HEK293 (cell line): ENCODE results near the gene METAP1D.

Experiments
- AEBP2 ChIP-seq: fragments of 450-650 bp; formaldehyde crosslinking; IDR thresholded peaks from 2 replicates; pipeline ENCODE4 v1.5.1; 2016; ENCODE audit warnings: missing biosample characterization, missing genetic modification characterization, borderline replicate concordance
- EGR2 ChIP-seq: fragments of 450-650 bp; formaldehyde crosslinking; IDR thresholded peaks from 2 replicates; pipeline ENCODE4 v1.5.1; 2016; ENCODE audit warnings: low read depth, missing biosample characterization, missing genetic modification characterization
- GLIS1 ChIP-seq: fragments of 450-650 bp; formaldehyde crosslinking; IDR thresholded peaks from 2 replicates; pipeline ENCODE4 v1.5.1; 2016; ENCODE audit warnings: missing biosample characterization, missing genetic modification characterization
- HIC1 ChIP-seq: fragments of 450-650 bp; formaldehyde crosslinking; IDR thresholded peaks from 2 replicates; pipeline ENCODE4 v1.5.1; 2016; ENCODE audit warnings: missing biosample characterization, missing genetic modification characterization
- KLF1 ChIP-seq: fragments of 450-650 bp; formaldehyde crosslinking; IDR thresholded peaks from 2 replicates; pipeline ENCODE4 v1.5.1; 2016; ENCODE audit warnings: missing biosample characterization, missing genetic modification characterization
- KLF10 ChIP-seq: fragments of 450-650 bp; IDR thresholded peaks from 2 replicates; pipeline ENCODE4 v1.5.1; 2018; ENCODE audit warnings: missing biosample characterization, mild to moderate bottlenecking, missing genetic modification characterization
- REPIN1 ChIP-seq: fragments of 450-650 bp; formaldehyde crosslinking; IDR thresholded peaks from 2 replicates; pipeline ENCODE4 v1.5.1; 2017; ENCODE audit warnings: missing biosample characterization, missing genetic modification characterization, low read depth
- SETDB1 ChIP-seq: IDR thresholded peaks from one replicate; pipeline ENCODE4 v1.6.1; 2017; ENCODE audit warnings: mild to moderate bottlenecking, low read length, moderate library complexity, mixed read lengths; ENCODE audit not compliant: insufficient read length
- TCF7L2 ChIP-seq: IDR thresholded peaks from 2 replicates; pipeline ENCODE4 v1.6.1; 2011; ENCODE audit warnings: low read depth, mild to moderate bottlenecking, inconsistent platforms, low read length, moderate library complexity, borderline replicate concordance
- WT1 ChIP-seq: fragments of 450-650 bp; formaldehyde crosslinking; IDR thresholded peaks from 2 replicates; pipeline ENCODE4 v1.5.1; 2016; ENCODE audit warnings: missing biosample characterization, missing genetic modification characterization
- ZBTB20 ChIP-seq: fragments of 450-650 bp; formaldehyde crosslinking; IDR thresholded peaks from 2 replicates; pipeline ENCODE4 v1.5.1; 2016; ENCODE audit warnings: missing biosample characterization, missing genetic modification characterization
- ZBTB7A ChIP-seq: fragments of 450-650 bp; formaldehyde crosslinking; IDR thresholded peaks from 2 replicates; pipeline ENCODE4 v1.5.1; 2016; ENCODE audit warnings: low read depth, missing biosample characterization, missing genetic modification characterization
- ZBTB8A ChIP-seq: fragments of 450-650 bp; formaldehyde crosslinking; IDR thresholded peaks from 2 replicates; pipeline ENCODE4 v1.5.1; 2016; ENCODE audit warnings: missing biosample characterization, missing genetic modification characterization
- ZFP69B ChIP-seq: fragments of 450-650 bp; formaldehyde crosslinking; IDR thresholded peaks from 2 replicates; pipeline ENCODE4 v1.5.1; 2016; ENCODE audit warnings: missing biosample characterization, missing genetic modification characterization
- ZNF133 ChIP-seq: fragments of 450-650 bp; formaldehyde crosslinking; IDR thresholded peaks from 2 replicates; pipeline ENCODE4 v1.5.1; 2016; ENCODE audit warnings: missing biosample characterization, missing genetic modification characterization
- ZNF155 ChIP-seq: fragments of 450-650 bp; formaldehyde crosslinking; IDR thresholded peaks from 2 replicates; pipeline ENCODE4 v1.5.1; 2016; ENCODE audit warnings: missing biosample characterization, missing genetic modification characterization
- ZNF221 ChIP-seq: fragments of 450-650 bp; formaldehyde crosslinking; IDR thresholded peaks from 2 replicates; pipeline ENCODE4 v1.5.1; 2017; ENCODE audit warnings: missing biosample characterization, missing genetic modification characterization, borderline replicate concordance
- ZNF335 ChIP-seq: fragments of 450-650 bp; formaldehyde crosslinking; conservative IDR thresholded peaks from 2 replicates; pipeline ENCODE4 v1.5.1; 2016; ENCODE audit warnings: missing biosample characterization, missing genetic modification characterization
- ZNF366 ChIP-seq: fragments of 450-650 bp; formaldehyde crosslinking; conservative IDR thresholded peaks from 2 replicates; pipeline ENCODE4 v1.5.1; 2016; ENCODE audit warnings: missing biosample characterization, missing genetic modification characterization
- ZNF488 ChIP-seq: fragments of 450-650 bp; formaldehyde crosslinking; IDR thresholded peaks from 2 replicates; pipeline ENCODE4 v1.5.1; 2016; ENCODE audit warnings: missing biosample characterization, missing genetic modification characterization
- ZNF513 ChIP-seq: fragments of 450-650 bp; IDR thresholded peaks from 2 replicates; pipeline ENCODE4 v1.5.1; 2018; ENCODE audit warnings: missing biosample characterization, missing genetic modification characterization
- ZNF530 ChIP-seq: fragments of 450-650 bp; formaldehyde crosslinking; IDR thresholded peaks from 2 replicates; pipeline ENCODE4 v1.5.1; 2016; ENCODE audit warnings: low read depth, missing biosample characterization, missing genetic modification characterization
- ZNF560 ChIP-seq: fragments of 450-650 bp; formaldehyde crosslinking; IDR thresholded peaks from 2 replicates; pipeline ENCODE4 v1.5.1; 2017; ENCODE audit warnings: missing biosample characterization, missing genetic modification characterization, borderline replicate concordance
- ZNF571 ChIP-seq: fragments of 450-650 bp; formaldehyde crosslinking; IDR thresholded peaks from 2 replicates; pipeline ENCODE4 v1.5.0; 2017; ENCODE audit warnings: missing biosample characterization, missing genetic modification characterization
- ZNF600 ChIP-seq: fragments of 450-650 bp; formaldehyde crosslinking; IDR thresholded peaks from 2 replicates; pipeline ENCODE4 v1.5.1; 2016; ENCODE audit warnings: missing biosample characterization, missing genetic modification characterization
- ZNF623 ChIP-seq: fragments of 450-650 bp; formaldehyde crosslinking; IDR thresholded peaks from 2 replicates; pipeline ENCODE4 v1.5.1; 2016; ENCODE audit warnings: missing biosample characterization, missing genetic modification characterization
- ZNF626 ChIP-seq: fragments of 450-650 bp; sonication (Bioruptor Pico); formaldehyde crosslinking; IDR thresholded peaks from 2 replicates; pipeline ENCODE4 v1.5.1; 2018; ENCODE audit warnings: missing biosample characterization, missing genetic modification characterization, inconsistent platforms
- ZNF677 ChIP-seq: fragments of 450-650 bp; IDR thresholded peaks from 2 replicates; pipeline ENCODE4 v1.5.0; 2018; ENCODE audit warnings: missing biosample characterization, mild to moderate bottlenecking, missing genetic modification characterization, moderate library complexity
- ZNF692 ChIP-seq: fragments of 450-650 bp; formaldehyde crosslinking; IDR thresholded peaks from 2 replicates; pipeline ENCODE4 v1.5.1; 2016; ENCODE audit warnings: missing biosample characterization, missing genetic modification characterization
- ZSCAN5A ChIP-seq: fragments of 450-650 bp; formaldehyde crosslinking; IDR thresholded peaks from 2 replicates; pipeline ENCODE4 v1.5.1; 2016; ENCODE audit warnings: missing biosample characterization, missing genetic modification characterization

Gene METAP1D

GRCh38 chr2:172096626-172097547 is 97.1 kb downstream of the METAP1D start (continued):
- no peak for TF ChIP-seq ZNF221 (tag by site-specific recombination)
- peak; percentile 86 for TF ChIP-seq ZNF335 (tag by site-specific recombination)
- no peak for TF ChIP-seq AEBP2
- TF ChIP-seq ZNF366 (tag by site-specific recombination), result peak; percentile 80
- TF ChIP-seq ZNF600 (tag by site-specific recombination), result peak; percentile 83
- peak; percentile 92 for TF ChIP-seq ZBTB20
- no peak for TF ChIP-seq ZNF133 (tag by site-specific recombination)
- TF ChIP-seq ZNF513 (tag by site-specific recombination), result 0 out of 2 replicates have a peak, but pooled peaks have one; percentile 37
- TF ChIP-seq REPIN1 (tag by site-specific recombination), result 0 out of 2 replicates have a peak, but pooled peaks have one; percentile 1
- TF ChIP-seq ZNF692 (tag by site-specific recombination), result peak; percentile 85
- TF ChIP-seq ZNF626 (tag by site-specific recombination), result no peak
- TF ChIP-seq ZNF155 (tag by site-specific recombination), result no peak
- TF ChIP-seq KLF10 (tag by site-specific recombination), result peak; percentile 82
- no peak for TF ChIP-seq ZSCAN5A (tag by site-specific recombination)
- TF ChIP-seq ZNF560 (tag by site-specific recombination), result no peak
- TF ChIP-seq KLF1 (tag by site-specific recombination), result peak; percentile 54
- TF ChIP-seq ZBTB8A (tag by site-specific recombination), result peak; percentile 98
- TF ChIP-seq GLIS1 (tag by site-specific recombination), result peak; percentile 94
- no peak for TF ChIP-seq ZNF571
- no peak for TF ChIP-seq ZBTB7A
- TF ChIP-seq ZNF623, result 0 out of 2 replicates have a peak, but pooled peaks have one; percentile 11
- no peak for TF ChIP-seq ZNF488
- TF ChIP-seq ZFP69B, result peak; percentile 75
- TF ChIP-seq ZNF530 (tag by site-specific recombination), result no peak
- TF ChIP-seq ZNF677 (tag by site-specific recombination), result no peak
- 0 out of 2 replicates have a peak, but pooled peaks have one; percentile 38 for TF ChIP-seq TCF7L2
- peak; percentile 89 for TF ChIP-seq EGR2 (tag by site-specific recombination)
- peak; percentile 74; the same call in 1 of the 2 replicates for TF ChIP-seq HIC1 (tag by site-specific recombination)
- TF ChIP-seq SETDB1, result no peak
- peak; percentile 73 for TF ChIP-seq WT1
